GM12891 (cell line): ENCODE measurements around the gene ACOT6.

Experiments
- PAX5 ChIP-seq: IDR thresholded peaks from 2 replicates; pipeline ENCODE4 v1.6.1; 2011; ENCODE audit warnings: low read length, moderate library complexity, mild to moderate bottlenecking; ENCODE audit not compliant: insufficient read depth, severe bottlenecking
- POLR2A ChIP-seq: IDR thresholded peaks from 2 replicates; pipeline ENCODE4 v1.6.1; 2011; ENCODE audit warnings: low read depth, low read length, control low read depth
- POLR2AphosphoS5 ChIP-seq: IDR thresholded peaks from 2 replicates; pipeline ENCODE4 v1.6.1; 2011; ENCODE audit warnings: low read depth, low read length, control low read depth
- POU2F2 ChIP-seq: IDR thresholded peaks from 2 replicates; pipeline ENCODE4 v1.6.1; 2011; ENCODE audit warnings: low read depth, mild to moderate bottlenecking, control low read depth, low read length, moderate library complexity
- SPI1 ChIP-seq: IDR thresholded peaks from 2 replicates; pipeline ENCODE4 v1.6.1; 2011; ENCODE audit warnings: low read depth, low read length, control low read depth
- TAF1 ChIP-seq: IDR thresholded peaks from 2 replicates; pipeline ENCODE4 v1.6.1; 2011; ENCODE audit warnings: low read depth, low read length, control low read depth

- no peak for TF ChIP-seq POLR2AphosphoS5
- no peak for TF ChIP-seq POLR2A
- no peak for TF ChIP-seq PAX5
- TF ChIP-seq TAF1: no peak
- TF ChIP-seq SPI1: no peak
- TF ChIP-seq POU2F2: no peak
These were observed 14.8 kb downstream of the ACOT6 start for GRCh38 chr14:73627151-73627558.
